Measurements from ENCODE around the gene DEFB113. TPM values are rescaled to one million over a fixed set of nuclear protein-coding genes. Genes with fewer than 3 reads are reported as not detected.

DEFB113 gene, protein sequence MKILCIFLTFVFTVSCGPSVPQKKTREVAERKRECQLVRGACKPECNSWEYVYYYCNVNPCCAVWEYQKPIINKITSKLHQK
- total RNA-seq, result not detected

DNA sequence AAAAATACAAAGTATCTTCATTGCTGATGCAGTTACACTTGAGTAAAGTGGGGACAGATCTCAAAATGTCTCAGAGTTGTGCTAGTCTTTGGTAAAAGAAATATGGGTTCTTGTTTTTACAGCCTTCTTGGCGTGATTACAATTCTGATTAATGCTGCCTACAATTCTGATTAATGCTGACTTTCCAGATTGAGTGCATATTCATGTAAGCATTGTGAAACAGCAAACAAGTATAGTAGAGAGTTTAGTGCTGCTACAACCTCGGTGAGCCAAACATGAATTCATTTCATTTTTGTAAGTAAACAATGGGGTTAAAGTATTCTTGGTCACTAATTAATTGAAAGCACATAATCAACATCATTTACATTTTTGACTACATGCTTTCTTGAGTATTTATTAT lies at the start of gene DEFB113:
TSS of gene DEFB113 (minus strand) at position 21 of the 400 bp plus-strand sequence. CDS start at position 21, 0 bp downstream.
- no peak within 1 kb of the TSS for H3K4me3 Mint-ChIP-seq
- no peak for DNase-seq
- H3K36me3 Mint-ChIP-seq (ENCODE audit: low read depth), result no peaks in the 10 kb centered on the region

DNA sequence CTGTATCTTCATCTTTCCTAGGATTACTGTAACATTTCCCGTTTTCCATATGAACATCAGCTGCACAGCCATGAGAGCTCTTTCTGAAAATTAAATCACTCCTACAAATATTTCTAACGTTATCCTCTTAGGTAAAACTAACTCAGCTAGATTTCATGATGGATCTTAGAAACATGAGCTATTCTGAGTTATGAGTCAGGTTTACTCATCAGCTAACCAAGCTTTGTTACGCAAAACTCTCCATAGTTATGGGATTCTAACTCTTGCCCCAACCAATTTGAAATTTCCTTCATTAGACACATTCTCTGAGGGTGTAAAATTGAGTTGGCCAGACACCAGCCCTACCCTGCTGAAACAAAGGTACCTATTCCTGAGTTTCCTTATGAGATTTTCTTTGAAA lies 38.4 kb upstream of the DEFB113 start:
- Mint-ChIP-seq H3K27me3 (ENCODE audit: low read depth) (no peaks in the 10 kb centered on the region), H3K27ac (no peak overlapping the region), H3K4me3 (no peak overlapping the region), H3K36me3 (ENCODE audit: low read depth) (no peaks in the 10 kb centered on the region), H3K9me3 (peaks cover 2% of the 10 kb centered on the region), H3K4me1 (ENCODE audit: low read depth) (no peaks in the 10 kb centered on the region)
- CTCF ChIA-PET, result no interaction called here
- no peak for DNase-seq
- intact Hi-C loops (cut with micrococcal nuclease), result no loop called here

More for the DNA sequence above, at the start of gene DEFB113:
- intact Hi-C loops (cut with micrococcal nuclease), result no loop called here
- Mint-ChIP-seq H3K27ac (no peak within 1 kb of the TSS), H3K27me3 (ENCODE audit: low read depth) (no peaks in the 10 kb centered on the region), H3K9me3 (no peaks in the 10 kb centered on the region), H3K4me1 (ENCODE audit: low read depth) (no peaks in the 10 kb centered on the region)
- CTCF ChIA-PET, result no interaction called here

DNA sequence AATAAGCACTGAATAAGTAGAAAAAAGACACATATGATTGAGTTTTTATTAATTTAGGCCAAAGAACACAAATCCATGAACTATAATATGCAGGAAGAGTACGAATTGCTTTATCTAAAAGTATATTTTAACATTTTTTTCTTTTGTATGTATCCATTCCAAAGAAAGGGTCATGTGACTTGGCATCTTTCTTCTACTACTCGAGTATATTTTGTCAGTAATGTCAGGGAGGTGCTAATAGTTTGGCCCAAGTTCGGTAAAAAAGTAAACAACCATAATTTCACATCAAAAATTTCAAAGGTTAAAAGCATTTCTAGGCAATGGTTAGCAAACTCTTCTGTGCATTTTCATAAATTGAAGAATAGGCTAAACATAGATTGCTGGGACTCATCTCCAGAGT lies 33.7 kb upstream of the DEFB113 start:
- no peak overlapping the region for H3K4me3 Mint-ChIP-seq
- DNase-seq, result no peak
- no peaks in the 10 kb centered on the region for H3K27me3 Mint-ChIP-seq (ENCODE audit: low read depth)
- no peaks in the 10 kb centered on the region for H3K4me1 Mint-ChIP-seq (ENCODE audit: low read depth)
- CTCF ChIA-PET, result no interaction called here
- H3K27ac Mint-ChIP-seq, result no peak overlapping the region
- intact Hi-C loops (cut with micrococcal nuclease), result no loop called here
- peaks cover 4% of the 10 kb centered on the region for H3K9me3 Mint-ChIP-seq
- no peaks in the 10 kb centered on the region for H3K36me3 Mint-ChIP-seq (ENCODE audit: low read depth)

DNA sequence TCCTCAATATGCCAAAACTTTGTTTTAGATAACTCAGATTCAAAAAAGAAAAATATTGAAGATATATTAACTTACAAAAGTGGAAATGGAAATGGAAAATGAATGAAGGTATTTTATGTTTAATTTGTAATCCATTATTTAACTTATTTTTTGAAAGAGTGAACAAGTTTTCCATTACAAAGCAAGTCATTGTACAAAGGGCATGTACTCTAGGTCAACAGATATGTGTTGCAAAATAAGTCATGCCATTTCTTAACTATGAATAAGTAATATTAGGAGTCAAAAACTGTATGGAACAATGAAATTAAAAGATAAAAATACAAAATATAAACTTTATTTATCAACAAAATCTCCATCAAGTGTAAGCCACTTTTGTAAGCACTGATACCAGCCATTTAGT lies 25.9 kb upstream of the DEFB113 start:
- no peak overlapping the region for H3K27ac Mint-ChIP-seq
- intact Hi-C loops (cut with micrococcal nuclease), result no loop called here
- no peak for DNase-seq
- H3K9me3 Mint-ChIP-seq, result no peaks in the 10 kb centered on the region
- H3K4me3 Mint-ChIP-seq, result no peak overlapping the region
- no peaks in the 10 kb centered on the region for H3K36me3 Mint-ChIP-seq (ENCODE audit: low read depth)
- CTCF ChIA-PET, result no interaction called here
- no peaks in the 10 kb centered on the region for H3K27me3 Mint-ChIP-seq (ENCODE audit: low read depth)
- no peaks in the 10 kb centered on the region for H3K4me1 Mint-ChIP-seq (ENCODE audit: low read depth)

DNA sequence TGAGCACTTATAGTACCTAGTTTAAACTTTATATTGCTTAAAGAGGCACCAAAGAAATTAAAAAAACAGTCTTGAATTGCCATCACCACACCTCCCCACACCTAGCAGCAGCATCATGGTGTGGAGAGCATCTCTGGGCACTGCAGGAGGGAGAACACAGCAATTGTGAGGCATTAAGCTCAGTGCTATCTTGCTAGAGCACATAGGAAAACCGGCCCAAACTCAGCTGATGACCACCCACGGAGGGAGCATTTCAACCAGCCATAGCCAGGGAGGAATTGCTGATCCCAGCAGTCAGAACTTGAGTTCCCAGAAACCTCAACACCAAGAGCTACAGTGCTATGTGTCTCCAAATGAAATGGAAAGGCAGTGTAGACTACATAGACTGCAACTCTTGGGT lies 19.5 kb upstream of the DEFB113 start:
- no peaks in the 10 kb centered on the region for H3K9me3 Mint-ChIP-seq

DNA sequence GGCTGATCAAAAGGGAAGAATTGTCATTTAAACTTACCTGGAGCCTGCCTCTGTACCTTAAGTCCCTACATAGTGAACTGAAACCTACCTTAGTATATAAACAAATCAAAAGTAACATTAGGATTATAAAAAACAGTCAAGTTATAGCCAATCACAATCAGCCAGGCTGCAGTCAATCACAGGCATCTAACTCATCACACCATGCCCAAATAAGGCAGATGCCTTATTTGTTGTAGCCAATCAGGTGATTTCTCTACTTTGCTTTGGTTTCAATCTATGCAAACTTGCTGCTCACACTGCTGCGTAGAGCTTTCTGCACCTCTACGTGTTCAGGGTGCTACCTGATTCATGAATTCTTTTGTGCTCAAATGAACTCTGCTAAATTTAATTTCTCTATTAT lies 18.3 kb upstream of the DEFB113 start:
- intact Hi-C loops (cut with micrococcal nuclease), result no loop called here
- Mint-ChIP-seq H3K4me3 (no peak overlapping the region), H3K27ac (no peak overlapping the region), H3K4me1 (ENCODE audit: low read depth) (no peaks in the 10 kb centered on the region), H3K36me3 (ENCODE audit: low read depth) (no peaks in the 10 kb centered on the region), H3K9me3 (no peaks in the 10 kb centered on the region), H3K27me3 (ENCODE audit: low read depth) (no peaks in the 10 kb centered on the region)
- DNase-seq, result no peak
- CTCF ChIA-PET, result no interaction called here

More for the DNA sequence above, 19.5 kb upstream of the DEFB113 start:
- no peak overlapping the region for H3K4me3 Mint-ChIP-seq
- no peaks in the 10 kb centered on the region for H3K4me1 Mint-ChIP-seq (ENCODE audit: low read depth)
- intact Hi-C loops (cut with micrococcal nuclease), result no loop called here
- H3K27me3 Mint-ChIP-seq (ENCODE audit: low read depth), result no peaks in the 10 kb centered on the region
- DNase-seq, result no peak
- no peak overlapping the region for H3K27ac Mint-ChIP-seq
- H3K36me3 Mint-ChIP-seq (ENCODE audit: low read depth), result no peaks in the 10 kb centered on the region
- CTCF ChIA-PET, result no interaction called here

DNA sequence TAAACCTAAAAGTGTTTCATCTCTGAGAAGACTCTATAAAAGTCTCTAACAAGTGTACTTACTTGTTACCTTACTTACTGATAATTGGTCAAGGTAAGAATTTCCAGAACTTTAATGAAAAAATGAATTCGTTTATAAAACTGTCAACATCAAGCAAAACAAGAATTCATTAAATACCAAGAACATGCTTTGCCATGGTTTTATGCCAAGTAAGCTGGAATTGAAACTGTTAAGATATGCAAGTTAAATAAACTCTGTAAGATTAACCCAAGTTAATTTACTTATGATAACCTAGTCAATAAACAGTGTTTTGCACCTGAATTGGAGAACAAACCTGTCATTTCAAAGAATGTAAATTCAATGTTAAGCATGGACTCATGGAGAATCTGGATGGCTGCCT lies 17.1 kb upstream of the DEFB113 start:
- no peak for DNase-seq
- Mint-ChIP-seq H3K27me3 (ENCODE audit: low read depth) (no peaks in the 10 kb centered on the region), H3K9me3 (no peaks in the 10 kb centered on the region), H3K4me3 (no peak overlapping the region), H3K27ac (no peak overlapping the region), H3K4me1 (ENCODE audit: low read depth) (no peaks in the 10 kb centered on the region), H3K36me3 (ENCODE audit: low read depth) (no peaks in the 10 kb centered on the region)
- CTCF ChIA-PET, result no interaction called here
- intact Hi-C loops (cut with micrococcal nuclease), result no loop called here

DNA sequence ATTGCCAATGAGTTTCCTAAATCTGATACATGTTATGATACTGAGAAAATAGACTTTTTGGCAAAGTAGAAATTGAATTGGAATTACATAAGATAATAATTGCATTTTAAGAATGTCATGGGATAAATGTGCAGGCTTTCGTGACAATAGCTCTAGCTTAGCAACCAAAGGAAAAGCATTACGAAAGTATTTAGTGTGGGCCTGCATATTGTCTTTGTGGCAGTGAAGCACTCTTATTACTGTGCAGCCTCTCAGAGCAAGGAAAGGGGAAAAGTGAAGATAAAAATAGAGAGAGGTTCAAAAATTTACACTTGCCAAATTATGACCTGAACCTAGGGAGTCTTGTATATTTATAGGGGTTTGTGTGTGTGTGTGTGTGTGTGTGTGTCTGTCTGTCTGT lies 12.6 kb upstream of the DEFB113 start:
- H3K27me3 Mint-ChIP-seq (ENCODE audit: low read depth), result no peaks in the 10 kb centered on the region
- H3K9me3 Mint-ChIP-seq, result no peaks in the 10 kb centered on the region
- H3K27ac Mint-ChIP-seq, result no peak overlapping the region
- H3K4me3 Mint-ChIP-seq, result no peak overlapping the region
- no peaks in the 10 kb centered on the region for H3K36me3 Mint-ChIP-seq (ENCODE audit: low read depth)
- peaks cover 6% of the 10 kb centered on the region for H3K4me1 Mint-ChIP-seq (ENCODE audit: low read depth)
- CTCF ChIA-PET, result no interaction called here
- no peak for DNase-seq
- intact Hi-C loops (cut with micrococcal nuclease), result no loop called here

DNA sequence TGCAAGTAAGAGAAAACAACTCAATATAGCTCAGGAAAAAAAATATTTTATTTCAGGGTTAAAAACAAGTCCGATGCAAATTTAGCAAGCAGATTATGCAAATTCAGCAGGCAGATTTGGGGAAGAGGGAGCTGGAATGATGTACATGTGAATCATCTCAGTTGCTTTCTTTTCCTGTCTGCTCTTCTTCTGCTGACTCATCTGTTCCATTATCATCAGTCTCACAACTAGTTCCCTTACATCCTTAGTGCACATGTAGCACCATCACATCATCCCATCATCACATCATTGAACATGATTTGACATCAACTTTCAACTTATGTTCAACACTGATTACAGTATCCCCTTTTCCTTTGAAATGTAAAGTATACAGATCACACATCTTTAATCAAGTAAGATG lies 11.5 kb upstream of the DEFB113 start:
- H3K27me3 Mint-ChIP-seq (ENCODE audit: low read depth), result no peaks in the 10 kb centered on the region
- peaks cover 6% of the 10 kb centered on the region for H3K4me1 Mint-ChIP-seq (ENCODE audit: low read depth)
- no peak overlapping the region for H3K27ac Mint-ChIP-seq
- CTCF ChIA-PET, result no interaction called here
- no peak for DNase-seq
- intact Hi-C loops (cut with micrococcal nuclease), result no loop called here
- H3K9me3 Mint-ChIP-seq, result no peaks in the 10 kb centered on the region
- no peak overlapping the region for H3K4me3 Mint-ChIP-seq
- no peaks in the 10 kb centered on the region for H3K36me3 Mint-ChIP-seq (ENCODE audit: low read depth)

DNA sequence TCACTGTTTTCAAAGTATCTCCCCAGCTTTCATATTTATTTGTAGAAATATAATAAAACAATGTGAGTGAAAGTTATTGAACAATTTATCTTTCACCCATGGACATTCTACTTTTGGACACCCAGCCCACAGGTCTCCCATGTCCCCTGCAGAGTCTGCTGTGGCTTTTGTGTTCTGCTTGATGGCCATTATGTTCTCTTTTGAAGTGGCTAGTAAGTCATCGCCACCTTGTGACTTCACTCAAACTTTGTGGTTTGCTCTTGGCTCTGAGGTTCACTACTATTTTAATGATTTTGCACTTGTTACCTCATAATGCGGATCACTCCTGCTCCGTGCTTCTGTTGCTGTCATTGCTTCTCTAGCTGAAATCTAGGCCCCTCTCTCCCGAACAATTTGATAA lies 10.2 kb upstream of the DEFB113 start:
- Mint-ChIP-seq H3K9me3 (no peaks in the 10 kb centered on the region), H3K36me3 (ENCODE audit: low read depth) (no peaks in the 10 kb centered on the region), H3K4me3 (no peak overlapping the region), H3K4me1 (ENCODE audit: low read depth) (peaks cover 6% of the 10 kb centered on the region), H3K27ac (no peak overlapping the region), H3K27me3 (ENCODE audit: low read depth) (no peaks in the 10 kb centered on the region)
- CTCF ChIA-PET, result no interaction called here
- no peak for DNase-seq
- intact Hi-C loops (cut with micrococcal nuclease), result no loop called here

DNA sequence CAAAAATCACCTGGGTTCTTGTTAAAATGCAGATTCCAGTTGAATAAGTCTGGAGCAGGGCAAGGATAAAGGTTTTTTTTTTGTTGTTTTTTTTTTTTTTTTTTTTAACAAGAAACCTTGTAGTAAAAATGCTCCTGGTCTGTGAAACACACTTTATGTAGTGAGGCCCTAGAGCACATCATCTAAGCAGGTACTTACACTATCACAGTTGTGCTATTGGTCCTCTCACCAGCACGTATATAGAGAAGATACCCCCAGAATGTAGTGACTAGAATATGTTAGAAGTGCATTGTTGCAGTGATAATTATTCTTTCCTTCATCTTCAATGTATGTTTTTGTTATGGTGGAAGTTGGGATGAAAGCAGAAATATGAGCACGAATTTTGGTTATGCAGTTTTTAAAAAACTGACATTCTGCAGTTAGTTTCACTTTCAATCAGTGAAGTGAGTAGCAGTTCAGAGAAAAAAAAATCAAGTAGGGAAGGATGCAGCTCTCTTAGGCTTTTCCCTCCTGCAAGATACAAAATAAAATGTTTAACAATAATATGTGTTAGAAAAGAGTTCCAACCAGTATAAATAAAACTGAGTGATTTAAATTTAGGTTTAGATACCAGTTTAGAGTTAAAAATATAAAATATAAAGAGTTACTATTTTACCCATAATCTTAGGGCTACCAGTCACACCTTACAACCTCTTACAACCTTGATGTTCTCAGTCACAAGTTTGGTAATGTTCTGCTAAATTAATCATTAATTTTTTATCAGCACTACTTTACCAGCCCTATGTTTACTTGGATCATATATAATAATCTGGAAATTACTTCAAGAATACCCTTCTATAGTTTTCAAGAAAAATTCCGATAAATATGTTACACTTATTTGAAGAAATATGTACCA lies 9.2 kb upstream of the DEFB113 start:
- H3K36me3 Mint-ChIP-seq (ENCODE audit: low read depth), result no peaks in the 10 kb centered on the region
- H3K27me3 Mint-ChIP-seq (ENCODE audit: low read depth), result no peaks in the 10 kb centered on the region
- intact Hi-C loops (cut with micrococcal nuclease), result no loop called here
- no peak overlapping the region for H3K4me3 Mint-ChIP-seq
- peaks cover 6% of the 10 kb centered on the region for H3K4me1 Mint-ChIP-seq (ENCODE audit: low read depth)
- H3K9me3 Mint-ChIP-seq, result no peaks in the 10 kb centered on the region
- H3K27ac Mint-ChIP-seq, result no peak overlapping the region
- DNase-seq, result no peak
- CTCF ChIA-PET, result no interaction called here

DNA sequence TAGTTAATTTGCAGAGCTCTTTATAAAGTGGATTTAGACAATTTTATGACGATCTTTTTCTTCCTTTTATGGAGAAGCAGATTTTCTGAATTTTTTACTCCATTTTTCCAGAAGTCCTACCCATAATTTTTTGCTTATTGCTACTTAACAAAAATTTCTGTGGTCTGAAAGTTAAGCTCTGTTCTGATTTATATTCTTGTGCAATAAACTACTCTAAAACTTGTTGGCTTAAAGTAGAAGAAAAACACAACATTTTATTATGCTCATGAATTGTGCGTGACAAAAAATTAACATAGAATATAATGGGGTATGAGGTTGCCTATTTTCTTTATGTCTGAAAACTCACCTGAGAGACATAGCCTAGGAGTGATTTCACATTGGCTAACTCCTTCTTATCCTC lies 2.6 kb downstream of the DEFB113 start:
- Mint-ChIP-seq H3K4me3 (no peak overlapping the region), H3K27me3 (ENCODE audit: low read depth) (no peaks in the 10 kb centered on the region), H3K4me1 (ENCODE audit: low read depth) (no peaks in the 10 kb centered on the region), H3K27ac (no peak overlapping the region), H3K9me3 (no peaks in the 10 kb centered on the region), H3K36me3 (ENCODE audit: low read depth) (no peaks in the 10 kb centered on the region)
- intact Hi-C loops (cut with micrococcal nuclease), result no loop called here
- CTCF ChIA-PET, result no interaction called here
- DNase-seq, result no peak

DNA sequence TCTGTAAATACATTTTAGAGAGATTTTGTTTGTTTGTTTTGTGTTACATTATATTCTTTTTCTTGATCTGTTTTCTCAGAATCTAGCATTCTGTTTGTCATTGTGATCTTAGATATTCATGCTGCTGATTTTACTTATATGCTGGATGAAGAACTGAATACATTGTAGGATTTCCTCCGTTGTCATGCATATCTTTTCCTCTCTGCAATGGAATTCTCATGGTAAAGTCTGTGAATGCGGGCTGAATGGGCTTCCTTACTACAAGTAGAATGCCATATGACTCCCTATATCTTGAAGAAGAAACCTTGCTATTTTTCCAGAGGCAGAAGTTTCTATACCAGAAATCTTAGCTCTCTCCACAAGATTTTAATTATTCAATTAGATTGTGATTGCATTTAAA lies 3.1 kb downstream of the DEFB113 start:
- Mint-ChIP-seq H3K4me1 (ENCODE audit: low read depth) (no peaks in the 10 kb centered on the region), H3K9me3 (no peaks in the 10 kb centered on the region), H3K27ac (no peak overlapping the region), H3K36me3 (ENCODE audit: low read depth) (no peaks in the 10 kb centered on the region), H3K27me3 (ENCODE audit: low read depth) (no peaks in the 10 kb centered on the region), H3K4me3 (no peak overlapping the region)
- DNase-seq, result no peak
- CTCF ChIA-PET, result no interaction called here
- intact Hi-C loops (cut with micrococcal nuclease), result no loop called here

Data from activated naive CD4-positive, alpha-beta T cell treated with anti-CD3 and anti-CD28 coated beads for 36 hours (primary cell).